GM19035 (cell line): ENCODE results near the gene TENM4.

ENCODE experiments used
- ATAC-seq: cut with Tn5 transposase; IDR thresholded peaks from one replicate; pipeline ENCODE4 v1.9.1; 2021; ENCODE audit not compliant: unreplicated experiment

TENM4 gene

GRCh38 chr11:79147011-79147410 lies 293.8 kb downstream of the TENM4 start:
- ATAC-seq = no peak

GRCh38 chr11:79139900-79140299 lies 300.9 kb downstream of the TENM4 start:
- no peak for ATAC-seq

- no peak for ATAC-seq
Observed at GRCh38 chr11:79129702-79130101, 311.1 kb downstream of the TENM4 start.

GRCh38 chr11:79128291-79128690 lies 312.5 kb downstream of the TENM4 start:
- no peak for ATAC-seq

DNA sequence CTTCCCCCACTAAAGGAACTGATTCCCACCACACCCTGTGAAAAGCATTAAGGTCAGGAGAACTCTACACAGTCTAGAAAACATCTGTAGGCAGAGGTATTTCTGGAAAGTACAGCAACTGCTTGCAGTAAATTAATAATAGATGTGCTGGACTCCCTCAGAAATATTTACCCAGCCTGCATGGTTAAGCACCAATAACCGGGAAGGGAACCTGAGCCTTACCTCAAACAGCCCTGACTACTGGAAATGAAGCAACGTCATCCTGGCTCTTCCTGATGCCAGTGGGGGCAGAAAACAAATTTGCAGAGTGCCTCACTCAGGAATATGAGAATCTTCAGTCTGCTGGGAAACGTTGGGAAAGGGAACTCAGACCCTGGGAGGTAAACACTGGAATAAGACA lies 318.1 kb downstream of the TENM4 start:
- no peak for ATAC-seq

DNA sequence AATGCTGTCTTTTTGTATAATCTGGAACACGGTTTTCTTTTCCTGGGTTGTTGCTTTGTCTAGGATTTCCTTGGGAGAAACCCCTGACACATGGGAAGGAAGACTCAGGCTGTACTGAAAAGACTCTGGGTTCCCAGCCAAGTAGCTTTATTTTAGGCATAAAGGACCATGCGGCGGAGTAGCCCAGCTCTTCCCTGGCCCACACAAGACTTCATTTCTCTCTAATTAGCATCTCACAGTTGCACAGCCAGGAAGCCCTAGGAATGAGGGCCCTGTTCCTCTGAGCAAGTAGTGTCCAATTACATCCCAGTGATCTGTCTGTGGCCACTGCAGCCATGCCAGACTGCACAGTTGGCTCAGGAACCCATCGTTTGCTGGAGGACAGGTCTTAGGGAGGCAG lies 319.5 kb downstream of the TENM4 start:
- no peak for ATAC-seq

DNA sequence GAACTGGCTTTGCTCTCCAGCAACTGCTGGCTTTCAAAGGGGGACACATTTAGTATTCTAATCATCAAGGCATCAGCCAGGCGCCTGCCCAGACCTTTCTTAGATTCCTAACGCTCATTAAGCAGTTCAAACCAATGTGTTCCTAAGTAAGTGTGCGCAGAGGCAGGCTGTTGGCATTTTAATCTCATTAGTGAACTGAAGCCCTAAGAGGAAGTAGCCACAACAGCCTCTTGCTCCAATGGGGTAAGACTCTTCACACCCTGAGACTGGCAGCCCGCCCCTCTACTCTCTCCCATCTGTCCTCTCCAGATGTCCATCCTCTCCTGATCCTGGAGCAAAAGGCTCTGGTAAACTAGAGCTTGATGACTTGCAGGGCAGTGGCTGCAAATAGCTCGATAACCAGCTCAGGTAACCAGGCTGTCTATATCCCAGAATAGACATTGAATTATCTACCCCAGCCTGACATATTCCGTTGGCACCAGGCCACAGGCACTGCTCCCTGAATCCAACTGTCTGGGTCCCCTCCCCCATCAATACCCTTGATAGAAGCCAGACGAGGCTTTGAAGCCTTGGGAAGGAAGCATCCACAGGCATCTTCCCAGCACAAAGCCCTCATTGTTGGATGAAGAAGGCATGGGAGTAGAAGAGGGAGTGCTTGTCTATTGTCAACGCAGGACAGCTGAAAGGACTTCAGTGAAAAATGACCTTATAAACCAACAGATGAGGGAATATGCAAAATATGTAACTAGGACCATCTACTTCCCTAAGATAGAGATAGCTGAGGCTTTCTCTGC lies 321.1 kb downstream of the TENM4 start:
- ATAC-seq = no peak

GRCh38 chr11:79117488-79117887 lies 323.3 kb downstream of the TENM4 start:
- no peak for ATAC-seq

- no peak for ATAC-seq
Observed at GRCh38 chr11:79116600-79116999, 324.2 kb downstream of the TENM4 start.

DNA sequence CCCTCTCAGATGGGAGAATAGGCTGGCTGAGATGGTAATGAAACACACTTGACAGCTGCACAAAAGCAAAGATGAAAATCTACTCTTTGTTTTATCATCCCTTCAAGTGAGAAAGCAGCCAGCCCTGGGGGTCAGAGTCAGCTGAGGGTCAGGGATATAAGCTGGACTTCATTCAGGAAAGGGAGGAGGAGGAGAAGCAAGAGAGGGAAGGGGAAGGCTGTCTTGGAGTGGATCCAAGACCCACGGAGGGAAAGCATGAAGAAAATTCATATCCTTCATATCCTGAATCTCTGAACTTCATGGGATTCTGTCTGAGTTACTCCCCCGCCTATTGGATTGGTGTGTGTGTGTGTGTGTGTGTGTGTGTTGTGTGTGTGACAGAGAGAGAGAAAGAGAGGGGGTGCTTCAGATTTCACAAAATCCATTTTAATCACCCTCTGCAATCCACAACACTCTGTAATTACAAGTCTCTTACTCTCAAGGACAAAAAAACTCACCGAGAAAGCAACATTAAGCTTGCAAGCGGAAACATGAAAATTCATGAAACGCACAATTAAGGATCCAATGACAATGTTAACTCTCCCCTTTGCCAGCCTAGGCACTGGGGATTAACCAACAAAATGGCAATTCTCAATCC lies 327.7 kb downstream of the TENM4 start:
- ATAC-seq = no peak

- no peak for ATAC-seq
Observed at GRCh38 chr11:79110796-79111195, 330.0 kb downstream of the TENM4 start.

GRCh38 chr11:79110321-79110720 lies 330.5 kb downstream of the TENM4 start:
- no peak for ATAC-seq

- no peak for ATAC-seq
Observed at GRCh38 chr11:79108851-79109250, 332.0 kb downstream of the TENM4 start.

DNA sequence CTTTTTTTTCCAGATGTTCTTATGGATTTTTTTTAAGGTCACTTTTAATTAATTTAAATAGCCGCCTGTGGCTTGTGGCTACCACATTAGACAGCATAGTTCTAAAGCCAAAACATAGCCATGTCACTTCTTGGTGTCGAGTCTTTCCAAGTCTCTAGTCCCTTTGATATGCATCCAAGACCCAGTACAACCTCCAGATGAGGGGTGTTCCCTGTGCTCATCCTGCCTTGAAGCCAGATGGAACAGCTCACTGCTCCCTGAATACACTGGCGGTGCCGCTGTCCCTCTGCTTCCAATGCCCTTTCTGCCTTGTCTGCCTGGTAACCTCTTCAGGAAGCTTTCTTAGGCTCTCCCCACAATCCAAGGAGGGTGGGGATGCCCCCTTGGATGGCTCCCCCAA lies 338.0 kb downstream of the TENM4 start:
- no peak for ATAC-seq

GRCh38 chr11:79101656-79102055 lies 339.2 kb downstream of the TENM4 start:
- no peak for ATAC-seq

- peak; percentile 94 for ATAC-seq
Observed at GRCh38 chr11:79100093-79100910, 340.5 kb downstream of the TENM4 start.

GRCh38 chr11:79098146-79098545 lies 342.7 kb downstream of the TENM4 start:
- ATAC-seq = no peak

- no peak for ATAC-seq
Observed at GRCh38 chr11:79097246-79097875, 343.5 kb downstream of the TENM4 start.

- no peak for ATAC-seq
Observed at GRCh38 chr11:79095424-79095823, 345.4 kb downstream of the TENM4 start.

DNA sequence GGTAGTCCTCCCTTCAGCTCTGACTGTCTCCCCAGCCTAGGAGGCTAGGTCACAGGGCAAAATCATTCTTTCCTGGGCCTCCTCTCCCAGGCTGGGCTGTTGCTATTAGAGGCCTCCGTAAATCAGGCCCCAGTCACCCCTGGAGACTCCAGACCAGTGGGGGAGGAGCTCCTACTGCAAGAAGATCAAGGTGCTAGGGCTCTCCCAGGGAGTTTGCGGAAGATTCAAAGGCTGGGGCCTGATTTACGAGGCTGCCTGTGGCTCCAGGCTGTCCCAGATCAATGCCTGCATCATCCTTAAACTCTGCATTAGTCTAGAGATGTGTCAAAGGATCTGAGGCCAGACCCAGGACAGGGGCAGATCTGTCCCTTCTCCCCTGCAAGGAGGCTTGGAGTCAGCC lies 346.2 kb downstream of the TENM4 start:
- no peak for ATAC-seq

DNA sequence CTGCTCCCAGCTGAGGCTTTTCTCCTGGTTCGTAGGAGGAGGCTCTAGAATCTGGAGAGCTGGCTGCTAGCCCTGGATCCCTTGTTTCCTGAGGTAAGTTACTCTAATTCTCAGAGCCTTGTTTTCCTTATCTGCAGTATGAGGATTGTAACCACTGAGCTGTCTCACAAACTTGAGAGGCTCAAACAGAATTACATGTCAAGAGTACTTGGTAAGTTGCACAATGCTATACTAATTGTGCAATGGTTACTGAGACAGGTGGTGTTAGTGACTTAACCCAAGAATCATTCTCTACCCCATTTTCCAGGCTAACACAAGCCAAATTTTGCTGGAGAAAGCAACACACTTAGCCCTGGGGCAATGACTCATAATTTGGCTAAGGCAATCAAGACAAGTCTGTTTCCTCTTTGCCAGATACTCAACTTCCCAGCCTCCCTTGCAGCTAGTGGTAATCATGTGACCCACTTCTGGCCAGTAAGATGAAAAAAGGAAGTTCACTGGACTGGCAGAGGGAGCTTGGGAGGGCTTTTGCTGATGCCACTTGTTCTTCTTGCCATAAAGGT lies 348.0 kb downstream of the TENM4 start:
- no peak for ATAC-seq
